A549 (cell line): Measurements from ENCODE around the gene NDC1. TPM values are rescaled to one million over a fixed set of nuclear protein-coding genes. Genes with fewer than 3 reads are reported as not detected.

Experiments used
- ATAC-seq, 2 experiments: fragments of 200-7000 bp in 1 of 2; fragments of >200 bp in 1 of 2; cut with Nextera tagmentation in 1 of 2; cut with Tn5 transposase in 1 of 2; 3 replicates each; pipeline versions ENCODE4 v1.8.0 to v1.9.1; 2018 to 2020; ENCODE audit warnings: mild to moderate bottlenecking in 1 of 2, moderate library complexity in 1 of 2
- CTCF ChIA-PET: fragments of 300-600 bp; sonication (Branson Sonifier 250); formaldehyde crosslinking; extraction: SDS; loops from one replicate; lab custom pipeline; 2021; ENCODE audit warnings: antibody characterized with exemption, inconsistent platforms; lab: Yijun Ruan, JAX
- POLR2A ChIA-PET: fragments of 350-600 bp; formaldehyde crosslinking; extraction: SDS; loops from one replicate; lab custom pipeline; 2021; ENCODE audit warnings: antibody characterized with exemption, inconsistent platforms; lab: Yijun Ruan, JAX
- DNase-seq, 2 experiments: peaks; one replicate each; pipeline versions ENCODE4 v3.0.0 to v3.0.0-alpha.2; 2011 to 2016; ENCODE audit warnings: low read depth in 1 of 2, low spot score in 1 of 2
- FAIRE-seq: peaks from 2 replicates; lab custom pipeline; 2011; peaks lifted over from hg19 to GRCh38; lab: Jason Lieb, UNC
- H3K27ac ChIP-seq, 2 experiments: fragments of >200 bp; sonication (Bioruptor Twin); formaldehyde crosslinking; 3 replicates each; pipeline ENCODE4 v1.5.1; 2016 to 2017
- H3K4me1 ChIP-seq: fragments of >200 bp; sonication (Bioruptor Twin); formaldehyde crosslinking; 3 replicates; pipeline ENCODE4 v1.6.1; 2016
- H3K4me2 ChIP-seq: fragments of >200 bp; sonication (Bioruptor Twin); formaldehyde crosslinking; 3 replicates; pipeline ENCODE4 v1.6.1; 2016
- H3K4me3 ChIP-seq: fragments of >200 bp; sonication (Bioruptor Twin); formaldehyde crosslinking; 3 replicates; pipeline ENCODE4 v1.5.1; 2016
- H3K9me3 ChIP-seq: fragments of >200 bp; sonication (Bioruptor Twin); formaldehyde crosslinking; 3 replicates; pipeline ENCODE4 v1.6.1; 2016
- BCL3 ChIP-seq: fragments of >200 bp; sonication (Bioruptor Twin); formaldehyde crosslinking; IDR thresholded peaks from 3 replicates; pipeline ENCODE4 v1.6.1; 2016
- CEBPB ChIP-seq, 2 experiments: fragments of >200 bp in 1 of 2; sonication (Bioruptor Twin) in 1 of 2; formaldehyde crosslinking in 1 of 2; IDR thresholded peaks; 2 replicates each; pipeline ENCODE4 v1.6.1; 2012 to 2016
- EHMT2 ChIP-seq: fragments of 200-600 bp; sonication (generic); IDR thresholded peaks from 2 replicates; pipeline ENCODE4 v1.6.1; 2016; ENCODE audit warnings: antibody characterized with exemption, low read depth, mild to moderate bottlenecking, moderate library complexity
- ESRRA ChIP-seq: fragments of 150-350 bp; IDR thresholded peaks from 2 replicates; pipeline ENCODE4 v1.6.1; 2014; ENCODE audit warnings: mild to moderate bottlenecking, low read length, borderline replicate concordance
- FOSL2 ChIP-seq, 2 experiments: fragments of 450-650 bp in 1 of 2; fragments of >200 bp in 1 of 2; sonication (Bioruptor Twin) in 1 of 2; formaldehyde crosslinking; IDR thresholded peaks; 2 replicates each; pipeline versions ENCODE4 v1.5.0 to v1.6.1; 2016 to 2020; ENCODE audit warnings: mild to moderate bottlenecking in 1 of 2, moderate library complexity in 1 of 2
- FOXS1 ChIP-seq: fragments of 250-450 bp; sonication (Bioruptor Pico); IDR thresholded peaks from 2 replicates; pipeline ENCODE4 v1.5.0; 2020; ENCODE audit warnings: mild to moderate bottlenecking, moderate library complexity
- HOXB13 ChIP-seq: fragments of 250-450 bp; sonication (Bioruptor Pico); IDR thresholded peaks from 2 replicates; pipeline ENCODE4 v1.5.0; 2020; ENCODE audit warnings: low read depth, mild to moderate bottlenecking, moderate library complexity
- MAFK ChIP-seq: fragments of 450-650 bp; IDR thresholded peaks from 2 replicates; pipeline ENCODE4 v1.6.1; 2014; ENCODE audit not compliant: partially characterized antibody
- NFE2L2 ChIP-seq: fragments of 150-350 bp; conservative IDR thresholded peaks from 2 replicates; pipeline ENCODE4 v1.6.1; 2014; ENCODE audit warnings: low read length
- NPAS2 ChIP-seq: fragments of 250-450 bp; sonication (Bioruptor Pico); IDR thresholded peaks from 2 replicates; pipeline ENCODE4 v1.8.0; 2022; ENCODE audit warnings: mild to moderate bottlenecking, moderate library complexity, borderline replicate concordance
- NR3C1 ChIP-seq: fragments of >200 bp; sonication (Bioruptor Twin); formaldehyde crosslinking; IDR thresholded peaks from 3 replicates; pipeline ENCODE4 v1.6.1; 2017
- PHF8 ChIP-seq: fragments of 200-600 bp; sonication (generic); IDR thresholded peaks from 2 replicates; pipeline ENCODE4 v1.6.1; 2016; ENCODE audit warnings: low read depth, mild to moderate bottlenecking, antibody characterized with exemption, moderate library complexity, borderline replicate concordance
- POLR2A ChIP-seq: IDR thresholded peaks from 2 replicates; pipeline ENCODE4 v1.6.1; 2012; ENCODE audit warnings: mild to moderate bottlenecking, low read length
- RAD21 ChIP-seq, 2 experiments: fragments of >200 bp in 1 of 2; sonication (Bioruptor Twin) in 1 of 2; formaldehyde crosslinking in 1 of 2; IDR thresholded peaks in 1 of 2; conservative IDR thresholded peaks in 1 of 2; 2 replicates in 1 of 2; 3 replicates in 1 of 2; pipeline ENCODE4 v1.6.1; 2012 to 2018; ENCODE audit warnings: inconsistent platforms in 1 of 2
- RARB ChIP-seq: fragments of 250-450 bp; sonication (Bioruptor Pico); IDR thresholded peaks from 2 replicates; pipeline ENCODE4 v1.8.0; 2021; ENCODE audit warnings: mild to moderate bottlenecking, moderate library complexity
- REST ChIP-seq: fragments of 200-600 bp; sonication (generic); IDR thresholded peaks from 2 replicates; pipeline ENCODE4 v1.6.1; 2016; ENCODE audit warnings: antibody characterized with exemption, mild to moderate bottlenecking, moderate library complexity
- SMC3 ChIP-seq: fragments of >200 bp; sonication (Bioruptor Twin); formaldehyde crosslinking; IDR thresholded peaks from 3 replicates; pipeline ENCODE4 v1.6.1; 2018; ENCODE audit warnings: inconsistent platforms
- ZSCAN20 ChIP-seq: fragments of 250-450 bp; sonication (Bioruptor Pico); IDR thresholded peaks from 2 replicates; pipeline ENCODE4 v1.8.0; 2022; ENCODE audit warnings: mild to moderate bottlenecking, moderate library complexity
- WGBS: methylation state at CpG from one replicate; pipeline ENCODE4 v1.1.6; 2017; ENCODE audit errors: missing lambda C conversion rate; 5-methylcytosine and 5-hydroxymethylcytosine counted together
- polyA plus RNA-seq, 4 experiments: library from polyadenylated mRNA; depleted of rRNA in 3 of 4; stranded (reverse); fragments of >200 nt; fragmentation: RNase III in 1 of 4; extraction: RNeasy Plus Mini Kit Qiagen cat#74134 plus additional on column Dnase treatment in 1 of 4; gene quantifications; 2 replicates in 3 of 4; 3 replicates in 1 of 4; pipeline ENCODE4 v1.2.3, GENCODE V29; 2011 to 2017
- TF ChIP-seq, protein P1 (sequence below): fragments of >200 bp; sonication (Bioruptor Twin); formaldehyde crosslinking; IDR thresholded peaks from 2 replicates; pipeline ENCODE4 v1.6.1; 2016
- TF ChIP-seq, protein P2 (sequence below): fragments of >200 bp; sonication (Bioruptor Twin); formaldehyde crosslinking; IDR thresholded peaks from 3 replicates; pipeline ENCODE4 v1.5.1; 2016

NDC1 gene
- polyA plus RNA-seq, 2 of the 4 experiments (the other 2 are of a cell fraction), result 26.4 to 49.5 TPM

- FAIRE-seq (no peak), DNase-seq (no peak)
- ChIA-PET POLR2A (no interaction called here), CTCF (interaction anchor here (4.2 to 4.5 kb wide), 3 partner anchors 9 to 97 kb away, joined by 39 to 53 read pairs (median 46); no protein-coding TSS in a partner anchor)
- no peak overlapping the region for H3K4me2 ChIP-seq
- H3K4me1 ChIP-seq, result no peaks in the 10 kb centered on the region
- no peak overlapping the region for H3K27ac ChIP-seq
- H3K4me3 ChIP-seq, result no peak overlapping the region
- 87% methylated on average over 7 of the region's 7 CpGs for WGBS
- TF ChIP-seq MAFK (peak; percentile 69), POLR2A (no peak), BCL3 (no peak), PHF8 (no peak), NFE2L2 (peak; percentile 57; the same call in 1 of the 2 replicates), ESRRA (no peak)
- TF ChIP-seq, all 56 proteins: peak for 2
- no peaks in the 10 kb centered on the region for H3K9me3 ChIP-seq
- ATAC-seq, result no peak
These were observed 24.4 kb upstream of the NDC1 start for GRCh38 chr1:53862507-53862906.

- TF ChIP-seq RARB (CRISPR knock-in tag), result no peak
- no peak for TF ChIP-seq FOXS1
- TF ChIP-seq ZSCAN20 (CRISPR knock-in tag), result no peak
- peak; percentile 60 for TF ChIP-seq SMC3
- no peak for TF ChIP-seq FOSL2 (IDR thresholded peaks at IDR 0.05)
- no peak for TF ChIP-seq FOSL2 (CRISPR knock-in tag; IDR thresholded peaks at IDR 0.05)
- no peak for TF ChIP-seq NR3C1
- no peak for TF ChIP-seq HOXB13 (CRISPR knock-in tag)
- TF ChIP-seq NPAS2, result no peak
- TF ChIP-seq, protein P1, sequence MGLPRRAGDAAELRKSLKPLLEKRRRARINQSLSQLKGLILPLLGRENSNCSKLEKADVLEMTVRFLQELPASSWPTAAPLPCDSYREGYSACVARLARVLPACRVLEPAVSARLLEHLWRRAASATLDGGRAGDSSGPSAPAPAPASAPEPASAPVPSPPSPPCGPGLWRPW, result no peak
- TF ChIP-seq, protein P2, sequence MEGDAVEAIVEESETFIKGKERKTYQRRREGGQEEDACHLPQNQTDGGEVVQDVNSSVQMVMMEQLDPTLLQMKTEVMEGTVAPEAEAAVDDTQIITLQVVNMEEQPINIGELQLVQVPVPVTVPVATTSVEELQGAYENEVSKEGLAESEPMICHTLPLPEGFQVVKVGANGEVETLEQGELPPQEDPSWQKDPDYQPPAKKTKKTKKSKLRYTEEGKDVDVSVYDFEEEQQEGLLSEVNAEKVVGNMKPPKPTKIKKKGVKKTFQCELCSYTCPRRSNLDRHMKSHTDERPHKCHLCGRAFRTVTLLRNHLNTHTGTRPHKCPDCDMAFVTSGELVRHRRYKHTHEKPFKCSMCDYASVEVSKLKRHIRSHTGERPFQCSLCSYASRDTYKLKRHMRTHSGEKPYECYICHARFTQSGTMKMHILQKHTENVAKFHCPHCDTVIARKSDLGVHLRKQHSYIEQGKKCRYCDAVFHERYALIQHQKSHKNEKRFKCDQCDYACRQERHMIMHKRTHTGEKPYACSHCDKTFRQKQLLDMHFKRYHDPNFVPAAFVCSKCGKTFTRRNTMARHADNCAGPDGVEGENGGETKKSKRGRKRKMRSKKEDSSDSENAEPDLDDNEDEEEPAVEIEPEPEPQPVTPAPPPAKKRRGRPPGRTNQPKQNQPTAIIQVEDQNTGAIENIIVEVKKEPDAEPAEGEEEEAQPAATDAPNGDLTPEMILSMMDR, result peak; percentile 78
- no peak for TF ChIP-seq CEBPB (IDR thresholded peaks at IDR 0.05)
- TF ChIP-seq REST, result no peak
- no peak for TF ChIP-seq EHMT2
- peak; percentile 72 to 81 for TF ChIP-seq RAD21 (conservative IDR thresholded peaks at IDR 0.05 in 1 of 2, IDR thresholded peaks at IDR 0.05 in 1 of 2)
- Histone ChIP-seq H3K27ac (no peak overlapping the region), H3K9me3 (no peaks in the 10 kb centered on the region), H3K4me3 (no peak overlapping the region), H3K4me2 (no peak overlapping the region), H3K4me1 (no peaks in the 10 kb centered on the region)
- FAIRE-seq, result no peak
- ChIA-PET POLR2A (interaction anchor here (1.6 kb wide), 1 partner anchor 84 kb away, joined by 3 read pairs; the partner anchor contains the start of gene IFT25), CTCF (interaction anchor here (0.6 to 4.5 kb wide), 26 partner anchors 11 to 1785 kb away, joined by 3 to 53 read pairs (median 4); partner anchors contain the start of genes IFT25 and LRRC42)
- DNase-seq, result peak; percentile 50 to 56
- ATAC-seq, result peak; percentile 90 to 94
These were observed 22.9 kb upstream of the NDC1 start for GRCh38 chr1:53860967-53861411.
